GM21786 (cell line): Measurements from ENCODE around the gene CEP70.
"Not testable (repeated sequence)": the region's sequence is repeated elsewhere in the genome, so short reads cannot be mapped to it uniquely, and the experiment has no call there.

Source experiments
- ATAC-seq: cut with Tn5 transposase; IDR thresholded peaks from one replicate; pipeline ENCODE4 v1.9.1; 2021; ENCODE audit not compliant: unreplicated experiment

Gene CEP70

DNA sequence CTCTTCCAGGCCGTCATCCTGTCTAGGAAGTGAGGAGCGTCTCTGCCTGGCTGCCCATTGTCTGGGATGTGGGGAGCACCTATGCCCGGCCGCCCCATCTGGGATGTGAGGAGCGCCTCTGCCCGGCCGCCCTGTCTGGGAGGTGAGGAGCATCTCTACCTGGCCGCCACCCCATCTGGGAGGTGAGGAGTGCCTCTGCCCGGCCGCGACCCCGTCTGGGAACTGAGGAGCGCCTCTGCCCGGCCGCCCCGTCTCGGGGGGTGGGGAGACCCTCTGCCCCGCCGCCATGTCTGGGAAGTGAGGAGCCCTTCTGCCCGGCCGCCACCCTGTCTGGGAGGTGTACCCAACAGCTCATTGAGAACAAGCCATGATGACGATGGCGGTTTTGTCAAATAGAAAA is 72.6 kb downstream of the CEP70 start:
- ATAC-seq, result not testable (repeated sequence)

DNA sequence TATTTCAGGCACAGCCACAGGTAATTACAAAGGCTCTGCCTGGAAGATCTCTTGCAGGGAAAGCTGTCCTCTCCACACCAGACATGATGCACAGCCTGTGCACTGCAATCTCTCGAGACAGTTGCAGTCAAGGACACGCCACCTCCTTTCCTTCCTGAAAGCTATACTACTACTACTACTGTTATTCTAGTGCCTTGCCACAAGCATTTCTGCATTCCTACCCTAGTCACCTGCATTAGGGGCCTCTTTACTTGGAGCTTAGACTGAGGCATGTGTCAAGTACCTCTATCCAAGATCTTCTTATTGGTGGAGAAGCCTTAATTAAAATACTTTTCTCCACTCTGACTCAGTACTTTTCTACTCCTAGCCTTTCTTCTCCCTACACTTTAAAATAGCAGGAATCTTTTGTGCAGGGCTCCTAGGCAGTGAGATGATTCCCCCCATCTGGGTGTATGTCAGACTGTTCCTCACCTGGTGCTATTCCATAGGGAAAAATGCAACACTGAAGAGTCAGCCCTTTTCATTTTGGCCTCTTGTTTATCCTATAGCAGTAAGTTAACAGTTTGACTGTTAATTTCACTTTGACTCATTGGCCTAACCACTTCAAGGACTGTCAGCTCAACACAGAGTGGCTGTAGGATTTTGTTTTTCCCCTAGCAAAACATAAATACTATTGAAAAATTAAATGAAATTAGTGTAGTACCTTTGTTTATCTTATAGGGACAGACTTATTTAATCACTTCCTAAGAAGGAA is 80.8 kb downstream of the CEP70 start:
- peak; percentile 80 for ATAC-seq

DNA sequence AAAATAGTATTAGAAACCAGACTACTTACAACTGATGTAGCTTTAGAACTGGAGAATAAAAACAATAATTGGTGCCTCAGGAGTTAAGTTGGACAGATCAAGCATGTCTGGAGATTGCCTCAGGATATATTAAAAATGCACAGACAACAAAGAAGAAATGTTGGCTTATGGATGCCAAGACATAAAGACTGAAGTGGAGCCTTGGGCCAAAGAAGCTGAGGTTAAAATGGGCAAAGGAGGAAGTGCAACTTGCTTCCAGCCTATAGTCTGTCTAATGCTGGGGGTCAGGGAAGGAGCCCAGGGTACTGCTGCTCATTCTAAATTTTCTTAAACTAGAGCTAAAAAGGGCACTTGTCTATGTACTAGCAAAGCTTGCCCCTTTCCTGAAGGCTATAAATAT is 82.1 kb downstream of the CEP70 start:
- no peak for ATAC-seq

DNA sequence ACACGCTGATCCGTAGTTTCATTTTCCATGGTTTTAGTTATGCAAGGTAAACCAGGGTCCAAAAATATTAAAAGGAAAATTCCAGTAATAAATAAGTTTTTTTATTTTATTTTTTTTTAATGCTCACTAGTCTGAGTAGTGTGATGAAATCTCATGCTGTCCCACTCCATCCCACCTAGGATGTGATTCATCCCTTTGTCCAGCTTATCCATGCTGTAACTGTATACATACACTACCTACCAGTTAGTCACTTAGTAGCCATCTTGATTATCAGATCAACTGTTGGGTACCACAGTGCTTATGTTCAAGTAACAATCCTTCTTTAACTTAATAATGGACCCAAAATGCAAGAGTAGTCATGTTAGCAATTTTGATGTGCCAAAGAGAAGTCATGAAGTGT is 84.5 kb downstream of the CEP70 start:
- no peak for ATAC-seq

DNA sequence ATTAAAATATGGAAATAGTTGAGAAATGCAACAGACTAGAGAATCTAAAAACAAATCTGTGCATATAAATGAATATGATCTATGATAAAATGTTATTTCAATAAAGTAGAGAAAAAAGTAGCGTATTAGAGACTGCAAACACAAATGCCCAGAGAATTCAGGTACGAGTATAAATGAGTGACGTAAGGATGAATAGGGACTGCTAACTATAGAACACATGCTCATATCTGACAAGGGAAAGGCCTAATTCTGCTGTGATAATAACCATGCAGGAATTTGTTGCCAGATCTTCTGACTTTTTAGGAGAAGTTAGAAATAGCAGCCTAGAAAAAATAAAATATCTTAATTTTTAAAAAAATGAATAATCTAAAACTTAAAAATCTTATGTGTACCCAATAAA is 86.5 kb downstream of the CEP70 start:
- ATAC-seq, result no peak

DNA sequence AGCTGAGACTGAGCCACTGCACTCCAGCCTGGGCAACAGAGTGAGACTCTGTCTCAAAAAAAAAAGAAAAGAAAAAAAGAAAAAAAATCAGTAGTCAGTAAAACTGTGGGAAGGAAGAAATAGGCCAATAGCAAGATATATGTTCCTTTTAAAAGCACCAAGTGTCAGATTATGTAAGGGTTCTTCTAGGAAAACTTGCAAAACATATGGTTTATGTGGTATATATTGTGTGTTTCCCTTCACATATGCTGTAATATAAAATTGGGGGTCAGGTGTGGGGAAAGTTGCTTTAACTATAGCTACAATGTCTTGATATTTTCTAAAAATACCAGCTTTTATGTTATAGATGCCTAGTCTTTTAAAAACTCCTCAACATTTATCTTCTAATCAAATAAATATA is 95.1 kb downstream of the CEP70 start:
- no peak for ATAC-seq

DNA sequence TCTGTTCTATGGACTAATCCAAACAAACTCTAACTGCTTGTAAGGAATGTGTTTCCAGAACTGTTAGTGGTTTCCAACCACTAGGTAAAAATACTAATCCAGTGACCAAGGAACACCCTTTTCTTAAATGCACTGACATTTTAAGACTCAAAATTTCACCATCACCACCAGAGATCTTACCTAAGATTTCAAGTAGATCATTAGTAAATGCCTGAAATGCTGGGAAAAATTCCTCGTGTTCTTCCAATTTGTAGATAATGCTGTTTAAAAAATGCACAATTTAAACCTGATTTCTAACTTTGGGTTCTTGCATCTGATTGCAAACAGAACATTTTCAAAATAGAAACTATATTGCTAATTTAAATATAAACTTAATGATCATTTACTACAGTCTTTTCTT is 96.2 kb downstream of the CEP70 start:
- no peak for ATAC-seq

DNA sequence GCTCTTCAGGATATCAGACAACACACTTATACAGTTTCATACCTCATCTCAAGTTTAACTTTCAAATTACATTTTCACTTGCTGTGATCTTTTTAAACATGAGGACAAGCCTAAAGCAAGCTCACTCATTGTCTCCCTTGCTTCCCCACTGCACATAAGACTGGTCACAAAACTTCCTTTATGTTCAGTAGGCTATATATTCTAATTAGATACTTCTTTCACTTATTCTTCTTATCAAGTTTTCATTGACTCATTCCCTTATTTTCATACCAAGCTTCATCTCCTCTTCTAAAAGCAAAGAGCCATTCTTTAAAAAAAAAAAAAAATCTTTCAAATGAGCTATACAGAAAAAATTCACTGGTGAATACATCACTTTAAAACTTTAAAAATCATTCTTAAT is 97.0 kb downstream of the CEP70 start:
- ATAC-seq, result no peak

DNA sequence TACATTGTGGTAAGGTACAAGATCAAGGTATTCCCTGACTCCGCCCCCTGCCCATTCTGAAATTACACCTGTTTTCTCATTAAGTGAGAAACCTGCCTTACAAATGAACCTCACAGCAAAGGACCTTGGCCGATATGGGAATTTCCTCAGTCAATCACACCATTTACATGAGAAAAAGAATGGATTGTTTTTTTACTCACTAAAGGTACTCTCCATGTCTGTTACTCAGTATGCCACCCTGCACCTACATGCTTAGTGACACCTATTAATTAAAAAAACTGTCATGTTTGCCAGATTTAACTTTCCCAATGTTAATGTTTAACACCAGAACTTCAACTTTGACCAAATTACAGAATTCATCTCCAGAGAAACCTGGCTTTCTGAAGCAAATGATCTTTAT is 97.6 kb downstream of the CEP70 start:
- no peak for ATAC-seq

DNA sequence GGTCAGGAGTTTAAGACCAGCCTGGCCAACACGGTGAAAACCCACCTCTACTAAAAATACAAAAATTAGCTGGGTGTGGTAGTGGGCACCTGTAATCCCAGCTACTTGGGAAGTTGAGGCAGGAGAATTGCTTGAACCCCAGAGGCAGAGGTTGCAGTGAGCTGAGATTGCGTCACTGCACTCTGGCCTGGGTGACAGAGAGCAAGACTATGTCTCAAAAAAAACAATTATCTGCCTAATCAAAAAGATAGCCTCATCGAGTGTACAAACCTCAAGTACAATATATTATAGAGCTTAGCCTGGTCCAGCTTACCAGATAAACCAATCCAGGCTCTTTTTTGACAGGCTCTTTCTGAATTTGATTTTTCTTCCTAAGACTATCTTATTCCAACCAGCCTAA is 98.4 kb downstream of the CEP70 start:
- not testable (repeated sequence) for ATAC-seq

DNA sequence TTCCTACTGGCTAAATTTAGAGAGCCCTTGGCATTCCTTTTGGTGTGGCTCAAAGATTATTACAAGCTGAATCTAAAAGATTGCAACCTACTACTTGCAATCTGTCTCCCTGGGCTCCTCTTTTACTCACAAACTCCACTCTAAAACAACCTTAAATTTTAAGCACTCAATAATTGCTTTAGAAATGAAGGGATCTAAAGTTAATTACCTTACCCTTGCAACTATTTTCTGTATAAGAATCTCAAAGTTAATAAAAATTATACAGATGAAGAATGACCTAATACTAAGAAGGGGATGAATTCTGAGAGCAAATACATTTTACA is 99.5 kb downstream of the CEP70 start:
- ATAC-seq, result no peak

DNA sequence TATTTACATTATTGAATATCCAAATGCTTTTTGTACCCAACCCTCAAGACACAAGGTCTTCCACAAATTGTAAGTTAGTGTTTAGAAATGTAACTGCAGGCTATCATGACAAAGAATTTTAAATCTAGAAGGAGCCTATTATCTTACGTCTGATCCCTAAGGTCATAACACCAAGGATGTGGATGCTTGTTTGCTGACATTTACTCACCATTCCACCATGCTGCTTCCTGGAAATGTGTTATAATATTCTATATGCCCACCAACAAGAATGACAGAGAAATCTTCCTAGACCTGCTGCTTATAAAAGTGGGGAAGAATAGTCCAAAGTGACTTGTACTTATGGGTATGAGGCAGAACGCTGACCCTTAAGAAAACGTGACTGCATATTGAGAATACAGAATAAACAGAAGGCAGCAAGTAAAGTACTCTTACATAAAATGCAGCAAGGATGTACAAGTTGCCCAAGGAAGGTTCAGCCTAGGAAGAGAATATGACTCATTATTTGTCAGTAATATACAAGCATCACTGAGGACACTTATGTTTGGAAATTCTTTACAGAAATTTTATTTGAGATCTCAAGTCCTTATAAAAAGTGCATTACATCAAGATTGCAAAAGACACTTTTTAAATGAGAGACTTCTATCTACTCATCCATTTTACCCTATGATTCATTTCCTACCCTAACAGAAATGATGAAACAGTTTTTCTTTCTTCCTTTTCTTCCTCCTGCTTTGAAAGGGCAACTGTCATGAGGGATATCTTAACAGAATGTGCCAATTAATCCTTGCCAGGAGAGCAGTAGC is 100.1 kb downstream of the CEP70 start:
- ATAC-seq, result no peak

DNA sequence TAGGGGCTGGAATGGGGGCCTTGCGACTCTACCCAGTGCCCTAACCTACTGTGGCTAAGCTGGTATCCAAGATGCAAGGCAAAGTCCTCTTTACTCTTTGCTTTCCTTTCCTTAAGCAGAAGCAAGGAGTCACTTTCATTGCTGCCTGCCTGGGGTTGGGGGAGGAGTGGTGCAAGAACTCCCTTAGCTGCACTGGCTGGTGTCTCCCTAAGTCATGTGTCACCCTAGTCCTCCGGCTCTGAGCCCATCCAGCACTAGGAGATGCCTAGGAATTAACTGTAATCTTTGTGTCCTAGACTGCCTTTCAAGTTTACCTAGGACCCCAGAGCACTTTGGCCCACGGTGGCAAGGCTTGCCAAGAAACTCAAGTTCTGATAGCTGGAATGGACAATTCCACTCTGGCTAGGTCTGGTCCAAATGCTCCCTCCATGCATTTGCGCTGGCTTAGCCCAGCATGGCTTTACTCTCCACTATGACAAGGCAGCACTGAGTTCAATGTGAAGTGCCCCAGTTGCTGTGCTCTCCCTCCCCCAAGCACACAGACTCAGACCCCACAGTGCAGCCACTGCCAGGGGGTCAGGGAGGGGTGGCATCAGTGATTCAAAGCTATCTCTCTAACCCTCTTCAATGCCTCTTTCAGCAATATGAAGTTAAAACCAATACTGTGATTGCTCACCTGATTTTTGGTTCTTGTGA is 100.9 kb downstream of the CEP70 start:
- no peak for ATAC-seq

DNA sequence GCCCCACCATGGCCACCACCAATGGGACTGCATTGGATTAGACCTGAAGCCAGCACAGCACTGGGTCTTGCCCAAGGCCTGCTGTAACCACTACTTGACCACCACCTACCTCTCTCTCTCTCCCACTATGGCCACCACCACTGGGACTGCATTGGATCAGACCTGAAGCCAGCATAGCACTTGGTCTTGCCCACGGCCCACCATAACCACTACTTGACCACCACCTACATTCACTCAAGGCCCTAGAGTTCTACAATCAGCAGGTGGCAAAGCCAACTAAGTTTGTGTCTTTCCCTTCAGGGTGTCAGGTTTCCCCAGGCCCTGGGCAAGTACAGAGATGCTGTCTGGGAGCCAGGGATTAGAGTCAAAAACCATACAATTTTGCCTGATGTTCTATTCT is 102.1 kb downstream of the CEP70 start:
- no peak for ATAC-seq

DNA sequence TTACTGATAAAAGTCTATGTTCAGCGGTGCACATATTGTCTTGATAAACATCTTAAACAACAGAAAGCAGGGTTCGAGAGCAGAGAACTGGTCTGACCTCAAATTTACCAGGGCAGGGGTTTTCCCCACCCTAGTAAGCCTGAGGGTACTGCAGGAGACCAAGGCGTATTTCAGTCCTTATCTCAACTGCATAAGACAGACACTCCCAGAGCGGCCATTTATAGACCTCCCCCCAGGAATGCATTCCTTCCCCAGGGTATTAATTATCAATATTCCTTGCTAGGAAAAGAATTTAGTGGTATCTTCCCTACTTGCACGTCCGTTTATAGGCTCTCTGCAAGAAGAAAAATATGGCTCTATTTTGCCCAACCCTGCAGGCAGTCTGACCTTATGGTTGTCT is 107.5 kb downstream of the CEP70 start:
- not testable (repeated sequence) for ATAC-seq

DNA sequence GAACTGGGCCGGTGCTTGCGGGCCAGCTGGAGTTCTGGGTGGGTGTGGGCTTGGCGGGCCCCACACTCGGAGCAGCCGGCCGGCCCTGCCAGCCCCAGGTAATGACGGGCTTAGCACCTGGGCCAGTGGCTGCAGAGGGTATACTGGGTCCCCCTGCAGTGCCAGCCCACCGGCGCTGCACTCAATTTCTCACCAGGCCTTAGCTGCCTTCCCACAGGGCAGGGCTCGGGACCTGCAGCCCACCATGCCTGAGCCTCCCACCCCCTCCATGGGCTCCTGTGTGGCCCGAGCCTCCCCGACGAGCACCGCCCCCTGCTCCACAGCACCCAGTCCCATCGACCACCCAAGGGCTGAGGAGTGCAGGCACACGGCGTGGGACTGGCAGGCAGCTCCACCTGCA is 109.4 kb downstream of the CEP70 start:
- not testable (repeated sequence) for ATAC-seq

DNA sequence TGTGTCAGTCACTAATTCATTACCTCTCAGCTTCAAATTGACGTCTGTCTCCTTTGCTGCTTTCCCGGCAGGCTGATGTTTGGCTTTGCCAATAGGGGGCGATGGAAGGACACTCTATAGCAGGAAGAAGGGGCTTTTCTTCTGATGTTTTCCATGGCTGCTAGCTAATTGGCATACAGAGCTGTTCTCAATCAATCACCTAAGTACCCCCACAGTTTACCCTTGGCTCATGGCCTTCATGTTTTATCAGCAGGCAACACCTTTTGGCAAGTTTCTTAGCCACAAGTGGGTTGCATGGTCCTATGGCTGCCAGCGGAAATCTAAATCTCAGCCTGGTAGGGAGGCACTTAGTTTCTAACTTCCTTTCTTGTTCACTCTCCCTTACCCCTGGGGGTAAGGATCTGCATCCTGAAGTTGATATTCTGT is 114.6 kb downstream of the CEP70 start:
- no peak for ATAC-seq

DNA sequence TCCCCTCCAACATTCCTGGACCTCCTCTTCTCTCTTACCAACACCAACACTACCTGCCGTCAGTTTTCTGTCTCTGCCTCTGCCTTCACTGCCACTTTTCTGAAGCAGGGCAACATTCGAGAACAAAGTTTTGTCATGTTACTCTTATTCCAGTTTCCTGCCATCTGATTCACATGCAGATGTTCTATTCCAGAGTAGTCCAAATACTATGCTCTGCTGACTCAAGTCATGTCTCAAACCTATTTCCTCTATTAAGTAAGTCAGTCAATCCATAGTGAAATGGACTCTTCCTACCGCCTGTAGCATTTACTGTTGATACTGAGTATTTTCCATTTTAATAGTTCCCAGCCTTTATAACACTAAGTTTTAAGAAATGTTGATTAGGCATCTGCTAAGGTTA is 116.3 kb downstream of the CEP70 start:
- ATAC-seq, result no peak

DNA sequence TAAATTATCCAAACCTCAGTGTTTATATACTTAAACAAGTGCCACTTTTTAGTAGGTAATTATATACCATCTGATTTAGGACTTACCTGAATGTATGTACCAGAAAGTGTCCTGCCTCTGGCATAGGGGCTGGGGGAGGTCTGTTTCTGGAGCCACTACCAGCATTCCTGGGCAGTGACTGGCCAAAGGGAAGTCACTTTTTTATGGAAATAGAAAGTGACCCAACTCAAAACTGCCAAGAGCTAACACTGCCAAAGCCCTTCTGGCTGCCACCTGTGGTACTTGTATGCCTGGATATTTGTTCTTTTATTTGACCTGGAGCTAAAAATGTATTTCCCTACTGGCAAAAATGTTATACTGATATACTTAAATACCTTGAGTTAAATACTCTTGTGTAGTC is 116.9 kb downstream of the CEP70 start:
- no peak for ATAC-seq

DNA sequence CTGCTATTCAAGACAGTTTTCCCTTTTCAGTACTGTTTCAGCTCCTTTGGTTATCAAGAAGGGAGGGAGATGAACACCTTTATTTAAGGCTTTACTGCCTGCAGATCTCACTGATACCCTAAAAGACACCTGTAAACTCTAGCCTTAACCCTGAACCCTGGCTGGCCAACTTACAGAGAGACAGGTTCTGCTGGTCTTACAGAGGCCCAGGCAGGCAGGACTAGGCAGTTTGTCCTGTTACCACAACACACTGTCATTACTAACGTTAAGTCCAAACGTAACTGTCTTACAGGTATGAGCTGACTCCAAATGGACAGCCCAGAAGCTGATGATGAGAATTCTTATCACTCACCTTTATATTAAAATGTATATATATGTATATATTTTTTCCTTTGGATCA is 117.5 kb downstream of the CEP70 start:
- ATAC-seq, result no peak

DNA sequence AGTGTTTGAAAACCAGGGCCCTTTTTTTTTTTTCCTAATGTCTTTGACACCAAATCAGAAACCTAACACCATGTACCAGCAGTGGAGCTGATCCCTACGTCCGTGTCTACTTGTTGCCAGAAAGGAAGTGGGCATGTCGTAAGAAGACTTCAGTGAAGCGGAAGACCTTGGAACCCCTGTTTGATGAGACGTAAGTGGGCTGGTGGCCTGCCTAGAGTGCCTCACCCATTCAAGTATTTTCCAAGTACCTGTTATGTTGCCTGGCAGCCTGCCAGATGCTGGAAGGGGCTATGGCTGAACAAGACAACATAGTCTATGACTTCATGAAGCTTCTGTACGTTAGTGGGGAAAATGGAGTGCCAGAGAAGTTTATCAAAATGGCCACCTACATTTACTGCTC is 119.9 kb downstream of the CEP70 start:
- ATAC-seq, result no peak

DNA sequence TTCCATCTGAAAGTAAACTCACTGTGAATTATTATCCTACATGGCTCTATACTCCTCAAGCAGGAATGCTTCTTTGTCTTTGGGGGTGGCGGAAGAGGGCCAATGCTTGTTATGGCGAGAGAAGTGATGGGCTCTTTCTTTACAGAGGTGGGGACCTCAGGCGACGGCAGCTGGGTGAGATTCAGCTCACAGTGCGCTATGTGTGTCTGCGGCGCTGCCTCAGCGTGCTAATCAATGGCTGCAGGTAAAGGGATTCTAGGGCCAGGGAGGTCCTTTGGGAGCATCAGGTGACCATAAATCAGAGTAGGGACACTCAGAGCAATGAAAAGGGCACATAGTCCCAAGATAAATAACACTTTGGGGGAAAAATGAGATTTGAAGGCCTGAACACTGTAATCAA is 120.7 kb downstream of the CEP70 start:
- ATAC-seq, result no peak
